RWPE1 (cell line): Measurements from ENCODE around the gene PITPNB.

ENCODE experiments used
- CTCF ChIA-PET: fragments of 350-600 bp; sonication (Branson Sonifier 250); formaldehyde crosslinking; extraction: SDS; loops from one replicate; lab custom pipeline; 2021; lab: Yijun Ruan, JAX
- POLR2A ChIA-PET: fragments of 400-600 bp; formaldehyde crosslinking; extraction: SDS; loops from one replicate; lab custom pipeline; 2020; ENCODE audit warnings: antibody characterized with exemption; ENCODE audit not compliant: low non-redundant PET; lab: Yijun Ruan, JAX
- DNase-seq: peaks from one replicate; pipeline ENCODE4 v3.0.0; 2012; ENCODE audit warnings: low spot score
- H3K27ac ChIP-seq: fragments of 450-650 bp; 2 replicates; pipeline ENCODE4 v1.5.1; 2017
- TF ChIP-seq, protein P1 (sequence below): fragments of 450-650 bp; conservative IDR thresholded peaks from 2 replicates; pipeline ENCODE4 v1.5.1; 2017; ENCODE audit warnings: low read depth, mild to moderate bottlenecking

PITPNB gene

GRCh38 chr22:27941143-27941542 is 22.1 kb upstream of the PITPNB start:
- TF ChIP-seq, protein P1, sequence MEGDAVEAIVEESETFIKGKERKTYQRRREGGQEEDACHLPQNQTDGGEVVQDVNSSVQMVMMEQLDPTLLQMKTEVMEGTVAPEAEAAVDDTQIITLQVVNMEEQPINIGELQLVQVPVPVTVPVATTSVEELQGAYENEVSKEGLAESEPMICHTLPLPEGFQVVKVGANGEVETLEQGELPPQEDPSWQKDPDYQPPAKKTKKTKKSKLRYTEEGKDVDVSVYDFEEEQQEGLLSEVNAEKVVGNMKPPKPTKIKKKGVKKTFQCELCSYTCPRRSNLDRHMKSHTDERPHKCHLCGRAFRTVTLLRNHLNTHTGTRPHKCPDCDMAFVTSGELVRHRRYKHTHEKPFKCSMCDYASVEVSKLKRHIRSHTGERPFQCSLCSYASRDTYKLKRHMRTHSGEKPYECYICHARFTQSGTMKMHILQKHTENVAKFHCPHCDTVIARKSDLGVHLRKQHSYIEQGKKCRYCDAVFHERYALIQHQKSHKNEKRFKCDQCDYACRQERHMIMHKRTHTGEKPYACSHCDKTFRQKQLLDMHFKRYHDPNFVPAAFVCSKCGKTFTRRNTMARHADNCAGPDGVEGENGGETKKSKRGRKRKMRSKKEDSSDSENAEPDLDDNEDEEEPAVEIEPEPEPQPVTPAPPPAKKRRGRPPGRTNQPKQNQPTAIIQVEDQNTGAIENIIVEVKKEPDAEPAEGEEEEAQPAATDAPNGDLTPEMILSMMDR = no peak
- ChIA-PET POLR2A (no interaction called here), CTCF (no interaction called here)
- DNase-seq = no peak
- no peak overlapping the region for H3K27ac ChIP-seq

DNA sequence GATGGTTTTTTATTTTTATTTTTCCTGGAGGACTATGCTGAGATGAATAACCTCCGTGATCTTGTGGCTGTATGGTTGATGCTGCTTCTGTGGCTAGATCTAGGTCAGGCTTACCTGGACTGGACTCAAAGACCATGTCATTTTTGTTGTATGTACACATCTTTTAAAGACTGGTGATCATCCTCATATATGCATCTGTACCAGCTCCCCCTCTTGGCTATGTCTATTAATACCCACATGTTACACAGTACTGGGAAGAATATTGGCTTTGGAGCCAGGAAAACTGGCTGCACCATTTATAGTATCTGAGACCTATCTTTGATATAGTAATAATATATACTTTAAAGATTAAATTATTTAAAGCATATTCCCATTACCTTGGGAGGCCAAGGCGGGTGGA is 18.4 kb upstream of the PITPNB start:
- H3K27ac ChIP-seq = no peak overlapping the region
- no peak for DNase-seq
- ChIA-PET POLR2A (no interaction called here), CTCF (interaction anchor here (0.6 kb wide), 1 partner anchor 188 kb away, joined by 4 read pairs; no protein-coding TSS in a partner anchor)
- TF ChIP-seq, protein P1 = no peak

DNA sequence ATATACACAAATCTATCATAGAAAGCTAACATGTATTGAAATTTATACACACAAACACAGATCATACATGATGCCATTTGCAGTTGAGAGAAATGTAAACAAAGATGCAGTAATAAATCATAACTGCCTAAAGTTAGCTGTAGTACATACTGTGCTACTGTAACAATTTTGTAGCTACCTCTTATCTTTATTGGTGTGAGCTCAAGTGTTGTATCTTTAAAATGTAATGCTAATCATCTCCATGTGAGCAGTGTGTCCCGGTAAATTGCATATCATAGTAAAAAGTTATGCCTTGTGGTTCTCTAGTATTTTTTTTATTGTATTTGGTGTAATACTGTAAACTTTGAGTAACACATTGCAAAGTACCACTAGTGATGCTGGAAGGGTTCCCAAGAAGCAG is 16.8 kb upstream of the PITPNB start:
- TF ChIP-seq, protein P1 = no peak
- ChIA-PET POLR2A (no interaction called here), CTCF (no interaction called here)

DNA sequence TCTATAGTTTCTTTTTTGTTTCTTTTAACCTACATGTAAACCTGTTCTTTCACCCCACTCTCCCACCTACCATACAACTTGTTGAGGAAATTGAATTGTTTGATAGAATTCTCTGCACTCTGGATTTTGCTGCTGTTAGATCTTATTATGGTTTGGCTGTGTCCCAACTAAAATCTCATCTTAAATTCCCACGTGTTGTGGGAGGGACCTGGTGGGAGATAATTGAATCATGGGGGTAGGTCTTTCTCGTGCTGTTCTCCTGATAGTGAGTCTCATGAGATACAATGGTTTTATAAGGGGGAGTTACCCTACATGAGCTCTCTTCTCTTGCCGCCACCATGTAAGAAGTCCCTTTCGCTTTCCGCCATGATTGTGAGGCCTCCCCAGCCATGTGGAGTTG is 15.0 kb upstream of the PITPNB start:
- no peak for DNase-seq
- POLR2A ChIA-PET = no interaction called here
- TF ChIP-seq, protein P1 = no peak
- no peak overlapping the region for H3K27ac ChIP-seq
- CTCF ChIA-PET = no interaction called here

More for the DNA sequence above, 16.8 kb upstream of the PITPNB start:
- no peak overlapping the region for H3K27ac ChIP-seq
- no peak for DNase-seq

DNA sequence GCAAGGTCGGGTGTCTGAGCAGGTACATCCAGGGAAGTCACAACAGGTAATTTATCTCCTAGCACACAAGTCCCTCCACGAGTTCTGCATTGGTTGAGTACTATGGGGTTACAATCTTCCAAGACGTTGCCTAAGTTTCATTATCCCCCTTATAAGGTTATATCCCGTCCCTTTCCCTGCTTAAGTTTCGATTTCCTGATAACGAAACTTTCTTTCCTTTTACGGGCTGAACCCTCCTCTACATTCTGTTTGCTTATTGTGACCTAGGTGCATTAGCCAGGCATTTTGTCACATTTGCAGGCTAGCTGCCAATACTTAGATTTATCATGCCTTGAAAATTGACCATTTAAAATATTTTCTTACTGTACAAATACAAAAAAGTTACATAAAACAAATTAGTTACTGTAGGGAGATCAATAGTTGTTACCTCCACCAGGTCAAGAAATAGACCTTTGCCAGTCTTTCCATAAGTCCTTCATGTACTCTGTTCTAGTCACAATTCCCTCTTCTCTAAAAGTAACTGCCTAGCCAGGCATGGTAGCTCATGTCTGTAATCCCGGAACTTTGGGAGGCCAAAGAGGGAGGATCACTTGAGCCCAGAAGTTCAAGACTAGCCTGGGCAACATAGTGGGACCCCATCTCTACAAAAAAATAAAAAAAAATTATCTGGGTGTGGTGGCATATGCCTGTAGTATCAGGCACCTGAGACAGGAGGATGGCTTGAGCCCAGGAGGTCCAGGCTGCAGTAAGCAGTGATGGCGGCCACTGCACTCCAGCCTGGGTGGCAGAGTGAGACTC is 14.3 kb upstream of the PITPNB start:
- TF ChIP-seq, protein P1 = no peak
- ChIA-PET POLR2A (no interaction called here), CTCF (no interaction called here)
- no peak for DNase-seq
- H3K27ac ChIP-seq = no peak overlapping the region

GRCh38 chr22:27930331-27931060 is 11.4 kb upstream of the PITPNB start:
- TF ChIP-seq, protein P1 = no peak
- peak; percentile 64 for DNase-seq
- POLR2A ChIA-PET = no interaction called here
- CTCF ChIA-PET = interaction anchor here (0.6 kb wide), 1 partner anchor 236 kb away, joined by 3 read pairs; no protein-coding TSS in a partner anchor
- H3K27ac ChIP-seq = no peak overlapping the region
